ENCODE data around the gene MAP3K3. TPM values are rescaled to one million over a fixed set of nuclear protein-coding genes. Genes with fewer than 3 reads are reported as not detected.

Gene MAP3K3
- total and polyA plus RNA-seq, 2 experiments from 2014 or later, result 6.1 to 24.6 TPM

GRCh38 chr17:63634816-63635215 is 12.6 kb downstream of the MAP3K3 start (continued):
- TF ChIP-seq ZNF462 (CRISPR knock-in tag; IDR thresholded peaks at IDR 0.05) (no peak), EZH2phosphoT487 (IDR thresholded peaks at IDR 0.05; ENCODE audit: unreplicated experiment) (no peak), CTCF (conservative IDR thresholded peaks at IDR 0.05; ENCODE audit: low read depth in 2 of 2) (no peak), ETS1 (IDR thresholded peaks at IDR 0.05) (no peak)

- H3K4me3 ChIP-seq, result no peak overlapping the region
- no peak overlapping the region for H2AFZ ChIP-seq
- H3K4me2 ChIP-seq, result no peak overlapping the region
- peaks cover 9% of the 10 kb centered on the region for H3K79me2 ChIP-seq (replicated peaks; ENCODE audit: insufficient read depth)
- no peak overlapping the region for H3K27ac ChIP-seq (ENCODE audit: low read depth)
- no peak overlapping the region for H3K4me3 Mint-ChIP-seq
- H3K36me3 Mint-ChIP-seq (ENCODE audit: low read depth), result peaks cover 8% of the 10 kb centered on the region; the same call in 2 of the 3 replicates
- no peak for DNase-seq (ENCODE audit: low spot score)
- H3K27ac Mint-ChIP-seq, result no peak overlapping the region
- H3F3A ChIP-seq (replicated peaks; ENCODE audit: low read depth), result no peaks in the 10 kb centered on the region
- H3K27me3 Mint-ChIP-seq (ENCODE audit: insufficient read depth, low read depth, poor library complexity), result peaks cover 1% of the 10 kb centered on the region
- no peak for ATAC-seq
- peaks cover 9% of the 10 kb centered on the region; the same call in 1 of the 2 replicates for H4K20me1 ChIP-seq (replicated peaks; ENCODE audit: insufficient read depth)
- H3K4me1 ChIP-seq (ENCODE audit: insufficient read depth), result peaks cover 24% of the 10 kb centered on the region
- no peaks in the 10 kb centered on the region for H3K9me3 Mint-ChIP-seq
- no peaks in the 10 kb centered on the region for H3K9me2 ChIP-seq (ENCODE audit: insufficient read depth)
- no peaks in the 10 kb centered on the region for H3K27me3 ChIP-seq (ENCODE audit: insufficient read depth)
- H3K36me3 ChIP-seq (ENCODE audit: insufficient read depth), result no peaks in the 10 kb centered on the region
- H3K4me1 Mint-ChIP-seq, result peaks cover 23% of the 10 kb centered on the region
- TF ChIP-seq POLR2AphosphoS5 (IDR thresholded peaks at IDR 0.05; ENCODE audit: low read depth) (no peak), ZNF331 (CRISPR knock-in tag; IDR thresholded peaks at IDR 0.05; ENCODE audit: low read depth) (no peak), EZH2 (IDR thresholded peaks at IDR 0.05; ENCODE audit: low read depth, unreplicated experiment) (no peak), REST (IDR thresholded peaks at IDR 0.05; ENCODE audit: unreplicated experiment) (no peak), NANOG (IDR thresholded peaks at IDR 0.05; ENCODE audit: borderline replicate concordance) (no peak), CREB1 (CRISPR knock-in tag; IDR thresholded peaks at IDR 0.05; ENCODE audit: low read depth) (no peak), EZH2phosphoT487 (IDR thresholded peaks at IDR 0.05; ENCODE audit: unreplicated experiment) (no peak), ETS1 (IDR thresholded peaks at IDR 0.05) (no peak)
Measured at GRCh38 chr17:63635290-63635689, 13.1 kb downstream of the MAP3K3 start.
